HepG2 (cell line): Measurements from ENCODE around the gene WSB2. TPM values are rescaled to one million over a fixed set of nuclear protein-coding genes. Genes with fewer than 3 reads are reported as not detected.

ENCODE experiments used
- FLYWCH1 ChIP-seq: sonication (generic); formaldehyde crosslinking; IDR thresholded peaks from 2 replicates; pipeline ENCODE4 v1.8.1; 2023; ENCODE audit warnings: mild to moderate bottlenecking, missing genetic modification reagents
- GRHL1 ChIP-seq: sonication (generic); formaldehyde crosslinking; conservative IDR thresholded peaks from 2 replicates; pipeline ENCODE4 v1.8.0; 2022; ENCODE audit warnings: missing genetic modification reagents
- PAF1 ChIP-seq: IDR thresholded peaks from 2 replicates; pipeline ENCODE4 v1.6.1; 2016; ENCODE audit warnings: missing genetic modification reagents, missing compliant biosample characterization
- STAG1 ChIP-seq: sonication (generic); formaldehyde crosslinking; IDR thresholded peaks from 2 replicates; pipeline ENCODE4 v1.4.0; 2020; ENCODE audit warnings: missing genetic modification reagents
- ZFP90 ChIP-seq: sonication (generic); formaldehyde crosslinking; IDR thresholded peaks from 2 replicates; pipeline ENCODE4 v1.8.0; 2022; ENCODE audit warnings: missing genetic modification reagents, mild to moderate bottlenecking, inconsistent platforms, borderline replicate concordance
- ZNF274 ChIP-seq: sonication (generic); formaldehyde crosslinking; IDR thresholded peaks from 2 replicates; pipeline ENCODE4 v1.5.1; 2020; ENCODE audit warnings: mild to moderate bottlenecking, missing genetic modification reagents
- ZNF362 ChIP-seq: sonication (generic); formaldehyde crosslinking; IDR thresholded peaks from 2 replicates; pipeline ENCODE4 v1.4.0; 2020; ENCODE audit warnings: missing genetic modification reagents, mild to moderate bottlenecking, borderline replicate concordance
- ZNF407 ChIP-seq: sonication (generic); formaldehyde crosslinking; IDR thresholded peaks from one replicate; pipeline ENCODE4 v1.5.1; 2020; ENCODE audit warnings: mild to moderate bottlenecking, missing genetic modification reagents; ENCODE audit errors: not compliant biosample characterization
- ZNF501 ChIP-seq: sonication (generic); formaldehyde crosslinking; IDR thresholded peaks from 2 replicates; pipeline ENCODE4 v1.5.1; 2020; ENCODE audit warnings: mild to moderate bottlenecking, moderate library complexity, missing genetic modification reagents
- ZNF564 ChIP-seq: sonication (generic); formaldehyde crosslinking; IDR thresholded peaks from 2 replicates; pipeline ENCODE4 v1.8.1; 2023; ENCODE audit warnings: mild to moderate bottlenecking, missing genetic modification reagents
- ZNF605 ChIP-seq: sonication (generic); formaldehyde crosslinking; IDR thresholded peaks from 2 replicates; pipeline ENCODE4 v1.8.0; 2022; ENCODE audit warnings: mild to moderate bottlenecking, missing genetic modification reagents
- ZNF724P ChIP-seq: sonication (generic); formaldehyde crosslinking; IDR thresholded peaks from 2 replicates; pipeline ENCODE4 v1.8.0; 2022; ENCODE audit warnings: missing genetic modification reagents, borderline replicate concordance
- polyA plus RNA-seq, 8 experiments: library from polyadenylated mRNA; depleted of rRNA in 3 of 8; stranded (reverse) in 7 of 8; unstranded in 1 of 8; fragments of >200 nt; fragmentation: Illumina TruSeq in 4 of 8; extraction: Trizol in 4 of 8; gene quantifications; 2 replicates each; pipeline versions ENCODE4 v1.2.1 to v1.2.3, GENCODE V29; 2011 to 2016; ENCODE audit warnings: low read depth in 4 of 8, missing spikeins in 1 of 8, mixed read lengths in 1 of 8; ENCODE audit not compliant: insufficient read depth in 1 of 8
- total RNA-seq, 5 experiments: library from RNA; depleted of rRNA; stranded (reverse); fragments of >200 nt; fragmentation: Illumina TruSeq; extraction: Trizol; gene quantifications; 2 replicates each; pipeline ENCODE4 v1.2.3, GENCODE V29; 2016; ENCODE audit warnings: low read depth in 1 of 5

Gene WSB2
- total and polyA plus RNA-seq, 2 of the 13 experiments (the other 11 are each of a cell fraction or from before 2014, with no cell fraction given) = 31.0 to 82.8 TPM

DNA sequence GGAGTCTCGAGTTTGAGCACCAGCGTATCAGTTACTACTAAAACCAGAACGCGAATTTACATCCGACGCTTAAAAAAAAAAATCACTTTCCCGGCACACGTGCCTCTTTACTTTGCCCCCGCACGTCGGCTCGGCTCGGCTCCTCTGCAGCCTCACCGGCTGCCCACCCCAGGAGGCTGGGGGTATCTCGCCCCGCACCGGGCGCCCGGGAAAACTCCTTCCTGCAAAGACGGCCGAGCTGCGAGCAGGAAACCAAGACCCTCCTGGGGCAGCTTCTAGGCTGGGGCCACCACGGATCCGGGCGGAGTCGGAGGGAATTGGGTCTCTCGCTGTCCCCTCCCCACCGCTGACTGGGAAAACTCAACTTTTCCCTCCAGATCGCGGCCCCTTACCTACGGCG, 42.2 kb upstream of the WSB2 start (continued):
- TF ChIP-seq GRHL1 (no peak), ZFP90 (CRISPR knock-in tag) (0 out of 2 replicates have a peak, but pooled peaks have one; percentile 8), STAG1 (no peak), ZNF274 (CRISPR knock-in tag) (no peak), ZNF724P (CRISPR knock-in tag) (0 out of 2 replicates have a peak, but pooled peaks have one; percentile 6), ZNF564 (CRISPR knock-in tag) (peak; percentile 48; the same call in 1 of the 2 replicates), ZNF501 (CRISPR knock-in tag) (no peak; the same call in 1 of the 2 replicates), FLYWCH1 (CRISPR knock-in tag) (no peak), ZNF407 (CRISPR knock-in tag) (no peak), ZNF362 (CRISPR knock-in tag) (peak; percentile 39; the same call in 1 of the 2 replicates), PAF1 (CRISPR knock-in tag) (no peak), ZNF605 (CRISPR knock-in tag) (peak; percentile 16; the same call in 1 of the 2 replicates)
